HG03108 (cell line): Measurements from ENCODE around the gene ESRRB.

Source experiments
- ATAC-seq: cut with Tn5 transposase; IDR thresholded peaks from one replicate; pipeline ENCODE4 v1.9.1; 2021; ENCODE audit warnings: moderate library complexity; ENCODE audit not compliant: unreplicated experiment

ESRRB gene

GRCh38 chr14:76375947-76376404, at the start of gene ESRRB:
ESRRB (plus strand) TSS chr14:76376137; CDS start chr14:76376402, 265 bp downstream.
- ATAC-seq, result no peak

- no peak for ATAC-seq
These were observed 48.8 kb upstream of the ESRRB start for GRCh38 chr14:76326918-76327689.

- ATAC-seq, result no peak
These were observed 47.3 kb upstream of the ESRRB start for GRCh38 chr14:76328457-76329137.

- no peak for ATAC-seq
These were observed 46.6 kb upstream of the ESRRB start for GRCh38 chr14:76329154-76329928.

- ATAC-seq, result no peak
These were observed 46.0 kb upstream of the ESRRB start for GRCh38 chr14:76329951-76330350.

GRCh38 chr14:76330411-76331327, 45.3 kb upstream of the ESRRB start:
- ATAC-seq, result no peak

GRCh38 chr14:76331328-76332011, 44.5 kb upstream of the ESRRB start:
- no peak for ATAC-seq

- ATAC-seq, result no peak
These were observed 42.3 kb upstream of the ESRRB start for GRCh38 chr14:76333664-76334063.

GRCh38 chr14:76334316-76334715, 41.6 kb upstream of the ESRRB start:
- no peak for ATAC-seq

GRCh38 chr14:76336876-76337275, 39.1 kb upstream of the ESRRB start:
- ATAC-seq, result no peak

- ATAC-seq, result no peak
These were observed 38.0 kb upstream of the ESRRB start for GRCh38 chr14:76337635-76338545.

GRCh38 chr14:76339728-76340615, 36.0 kb upstream of the ESRRB start:
- ATAC-seq, result no peak

GRCh38 chr14:76343386-76343785, 32.6 kb upstream of the ESRRB start:
- ATAC-seq, result no peak

GRCh38 chr14:76346391-76347160, 29.4 kb upstream of the ESRRB start:
- ATAC-seq, result no peak

- ATAC-seq, result no peak
These were observed 27.0 kb upstream of the ESRRB start for GRCh38 chr14:76348898-76349297.

GRCh38 chr14:76349993-76350392, 25.9 kb upstream of the ESRRB start:
- no peak for ATAC-seq

GRCh38 chr14:76350671-76351070, 25.3 kb upstream of the ESRRB start:
- no peak for ATAC-seq
